ENCODE measurements around the gene CNTNAP2.
"Not testable (repeated sequence)": the region's sequence is repeated elsewhere in the genome, so short reads cannot be mapped to it uniquely, and the experiment has no call there.

Gene CNTNAP2

GRCh38 chr7:147678943-147679342 is 1562.3 kb downstream of the CNTNAP2 start:
- in situ Hi-C loops (cut with HindIII; ENCODE audit: low sequenced_read_pairs) = no loop called here

- in situ Hi-C loops (cut with HindIII; ENCODE audit: low sequenced_read_pairs) = no loop called here
Observed at GRCh38 chr7:147681530-147681929, 1564.9 kb downstream of the CNTNAP2 start.

DNA sequence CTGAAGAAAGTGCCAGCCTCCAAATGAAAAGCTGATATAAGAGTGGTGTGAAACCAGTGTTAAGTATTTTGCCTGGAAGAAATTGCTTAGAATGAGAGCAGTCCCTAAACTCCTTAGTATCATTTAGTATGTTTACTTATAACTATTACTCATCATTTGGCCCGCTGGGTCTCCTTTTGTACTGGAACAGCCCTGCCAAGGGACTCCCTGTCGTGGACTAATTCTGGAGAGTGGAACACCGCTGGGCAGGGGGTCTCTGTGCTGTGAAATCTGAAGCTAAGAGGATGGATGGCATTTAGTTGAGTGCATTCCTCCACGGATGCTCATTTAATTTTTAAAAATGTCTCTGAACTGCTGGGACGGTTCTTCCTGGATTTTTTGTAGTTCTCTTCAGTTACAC is 1584.1 kb downstream of the CNTNAP2 start:
- in situ Hi-C loops (cut with HindIII; ENCODE audit: low sequenced_read_pairs) = no loop called here

DNA sequence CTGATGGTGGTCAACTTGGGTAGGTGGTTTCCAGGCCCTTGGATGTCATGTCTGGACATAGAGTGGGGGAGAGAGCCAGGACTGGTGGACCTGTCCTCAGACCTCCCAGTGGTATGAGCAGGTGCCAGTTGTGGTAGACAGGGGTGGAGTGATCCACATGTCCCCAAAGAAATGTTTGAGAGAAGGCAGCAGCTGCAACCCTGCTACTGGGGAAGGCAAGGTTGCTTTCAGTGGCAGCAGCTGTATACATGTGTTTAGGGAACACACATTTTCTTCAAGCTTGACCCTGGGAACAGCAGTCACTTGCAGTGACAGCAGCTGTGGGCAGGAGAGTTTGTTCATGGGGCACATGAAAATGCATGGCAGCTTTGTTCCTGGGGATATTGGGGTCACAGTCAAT is 1591.3 kb downstream of the CNTNAP2 start:
- in situ Hi-C loops (cut with HindIII; ENCODE audit: low sequenced_read_pairs) = no loop called here

- in situ Hi-C loops (cut with HindIII; ENCODE audit: low sequenced_read_pairs) = no loop called here
Observed at GRCh38 chr7:147708871-147709270, 1592.3 kb downstream of the CNTNAP2 start.

DNA sequence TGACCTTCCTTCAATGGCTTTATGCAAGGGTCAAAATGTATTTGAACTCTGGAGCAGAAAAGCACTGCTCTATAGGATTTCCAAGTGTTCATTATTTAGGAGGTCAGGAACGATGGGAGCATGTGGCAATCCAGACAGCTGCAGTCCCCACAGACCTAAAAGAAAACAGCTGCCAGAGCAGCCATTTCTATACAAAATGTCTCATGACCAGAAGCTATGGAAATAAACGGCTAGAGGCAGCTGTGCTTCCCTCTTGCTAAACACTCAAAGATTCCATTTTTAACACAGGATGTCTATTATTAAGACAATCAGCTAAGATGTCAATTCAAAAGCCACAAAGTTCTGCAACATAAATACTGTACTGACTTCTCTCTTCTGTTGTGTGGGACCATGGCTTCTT is 1594.8 kb downstream of the CNTNAP2 start:
- in situ Hi-C loops (cut with HindIII; ENCODE audit: low sequenced_read_pairs) = no loop called here

GRCh38 chr7:147721962-147722830 is 1605.6 kb downstream of the CNTNAP2 start:
- in situ Hi-C loops (cut with HindIII; ENCODE audit: low sequenced_read_pairs) = no loop called here

DNA sequence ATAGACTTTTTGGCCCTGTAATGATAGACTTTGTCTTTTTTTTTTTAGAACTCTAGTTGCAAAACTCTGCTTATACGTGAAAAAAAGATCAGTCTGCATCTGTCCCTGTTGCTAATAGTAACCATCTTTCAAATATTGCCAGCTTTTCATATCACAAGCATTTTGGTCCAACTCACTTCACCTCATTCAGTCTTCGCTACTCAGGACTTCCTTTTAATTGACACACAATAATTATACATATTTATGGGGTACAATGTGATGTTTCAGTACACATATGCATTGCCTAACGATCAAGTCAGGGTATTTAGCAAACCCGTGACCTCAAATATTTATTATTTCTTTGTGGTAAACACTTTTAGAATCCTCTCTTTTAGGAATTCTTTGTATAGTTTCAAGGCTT is 1606.9 kb downstream of the CNTNAP2 start:
- in situ Hi-C loops (cut with HindIII; ENCODE audit: low sequenced_read_pairs) = no loop called here

DNA sequence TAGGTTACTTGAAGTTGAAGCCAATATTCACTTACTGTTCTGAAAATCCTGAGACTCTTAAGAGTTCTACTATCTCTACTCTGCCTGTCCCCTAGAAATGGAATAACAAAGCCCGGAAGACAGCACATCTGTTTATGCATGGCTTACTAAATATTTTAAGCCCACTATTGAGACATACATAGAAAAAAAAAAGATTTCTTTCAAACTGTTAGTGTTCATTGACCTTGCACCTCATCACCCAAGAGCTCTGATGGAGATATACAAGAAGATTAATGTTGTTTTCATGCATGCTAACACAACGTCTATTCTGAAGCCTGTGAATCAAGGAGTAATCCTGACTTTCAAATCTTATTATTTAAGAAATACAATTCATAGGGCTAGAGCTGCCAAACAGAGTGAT is 1614.7 kb downstream of the CNTNAP2 start:
- in situ Hi-C loops (cut with HindIII; ENCODE audit: low sequenced_read_pairs) = no loop called here

DNA sequence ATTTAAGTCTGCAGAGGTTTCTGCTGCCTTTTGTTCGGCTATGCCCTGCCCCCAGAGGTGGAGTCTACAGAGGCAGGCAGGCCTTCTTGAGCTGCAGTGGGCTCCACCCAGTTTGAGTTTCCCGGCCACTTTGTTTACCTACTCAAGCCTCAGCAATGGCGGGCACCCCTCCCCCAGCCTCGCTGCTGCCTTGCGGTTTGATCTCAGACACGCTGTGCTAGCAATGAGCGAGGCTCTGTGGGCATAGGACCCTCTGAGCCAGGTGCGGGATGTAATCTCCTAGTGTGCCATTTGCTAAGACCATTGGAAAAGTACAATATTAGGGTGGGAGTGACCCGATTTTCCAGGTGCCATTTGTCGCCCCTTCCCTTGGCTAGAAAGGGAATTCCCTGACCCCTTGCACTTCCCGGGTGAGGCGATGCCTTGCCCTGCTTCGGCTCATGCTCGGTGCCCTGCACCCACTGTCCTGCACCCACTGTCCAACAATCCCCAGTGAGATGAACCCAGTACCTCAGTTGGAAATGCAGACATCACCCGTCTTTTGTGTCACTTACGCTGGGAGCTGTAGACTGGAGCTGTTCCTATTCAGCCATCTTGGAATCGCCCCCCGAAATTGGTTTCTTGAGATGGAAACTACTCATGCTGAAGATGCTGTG is 1621.1 kb downstream of the CNTNAP2 start:
- in situ Hi-C loops (cut with HindIII; ENCODE audit: low sequenced_read_pairs) = not testable (repeated sequence)

DNA sequence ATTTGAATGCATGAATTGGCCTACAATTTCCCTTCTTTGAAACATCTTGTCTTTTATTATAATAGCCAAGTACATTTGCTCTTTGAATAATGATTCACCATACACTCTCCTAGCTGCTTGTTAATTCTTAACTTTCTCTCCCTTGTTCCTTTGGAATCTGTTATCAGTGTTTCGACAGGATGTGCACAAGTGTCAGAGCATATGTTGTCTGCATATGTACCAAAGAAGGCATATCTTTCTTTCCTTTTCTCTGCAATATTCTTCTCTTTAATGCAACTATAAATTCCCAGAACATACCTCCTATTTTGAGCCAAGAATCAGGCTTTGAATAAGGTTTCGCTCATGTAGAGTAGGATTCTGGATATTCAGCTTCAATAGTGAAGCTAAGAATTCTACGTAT is 1625.7 kb downstream of the CNTNAP2 start:
- in situ Hi-C loops (cut with HindIII; ENCODE audit: low sequenced_read_pairs) = no loop called here

GRCh38 chr7:147756300-147756699 is 1639.7 kb downstream of the CNTNAP2 start:
- in situ Hi-C loops (cut with HindIII; ENCODE audit: low sequenced_read_pairs) = no loop called here

DNA sequence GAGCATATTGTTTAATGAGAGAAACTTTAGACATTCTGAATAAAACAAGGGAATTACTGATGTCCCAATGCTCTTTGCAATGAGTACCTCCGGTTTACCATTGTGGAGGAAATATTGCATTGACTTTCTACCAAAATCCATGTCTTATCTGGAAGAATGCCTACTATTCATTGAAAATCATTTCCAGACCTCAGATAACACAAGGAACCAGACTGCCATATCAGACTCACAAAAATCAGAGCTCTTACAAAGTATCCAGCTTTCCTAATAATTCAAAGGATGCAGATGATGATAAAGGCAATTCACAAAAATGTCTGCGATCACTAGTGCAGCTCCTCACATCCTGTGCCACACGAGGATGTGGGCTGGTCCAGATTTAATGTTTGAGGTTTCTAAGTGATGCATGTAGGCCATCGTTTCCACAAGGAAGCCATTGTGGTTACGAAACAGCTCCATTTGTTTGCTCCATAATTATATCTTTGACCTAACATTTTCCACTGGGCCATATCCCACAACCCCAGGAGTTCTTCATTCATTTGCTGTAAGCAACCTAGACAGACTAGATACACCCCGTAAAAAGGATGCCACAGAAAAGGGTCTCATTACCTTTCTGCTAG is 1642.8 kb downstream of the CNTNAP2 start:
- in situ Hi-C loops (cut with HindIII; ENCODE audit: low sequenced_read_pairs) = no loop called here

DNA sequence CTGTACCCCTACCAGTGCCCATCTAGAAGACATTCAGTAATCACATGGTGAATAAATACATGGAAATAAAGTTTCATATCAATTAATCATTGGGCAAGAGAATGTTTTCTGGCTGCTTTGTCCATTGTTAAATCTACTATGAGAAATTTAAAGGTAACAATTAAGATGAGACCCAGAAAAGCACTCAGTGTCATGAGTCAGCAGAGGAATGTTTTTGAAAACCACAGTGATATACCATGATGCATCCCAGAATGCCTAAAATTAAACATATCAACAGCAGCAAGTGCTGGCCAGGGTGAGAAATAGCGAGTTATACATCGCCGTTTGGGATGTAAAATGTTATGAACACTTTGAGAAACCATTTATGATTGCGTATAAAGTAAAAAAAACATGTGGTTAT is 1648.7 kb downstream of the CNTNAP2 start:
- in situ Hi-C loops (cut with HindIII; ENCODE audit: low sequenced_read_pairs) = no loop called here

DNA sequence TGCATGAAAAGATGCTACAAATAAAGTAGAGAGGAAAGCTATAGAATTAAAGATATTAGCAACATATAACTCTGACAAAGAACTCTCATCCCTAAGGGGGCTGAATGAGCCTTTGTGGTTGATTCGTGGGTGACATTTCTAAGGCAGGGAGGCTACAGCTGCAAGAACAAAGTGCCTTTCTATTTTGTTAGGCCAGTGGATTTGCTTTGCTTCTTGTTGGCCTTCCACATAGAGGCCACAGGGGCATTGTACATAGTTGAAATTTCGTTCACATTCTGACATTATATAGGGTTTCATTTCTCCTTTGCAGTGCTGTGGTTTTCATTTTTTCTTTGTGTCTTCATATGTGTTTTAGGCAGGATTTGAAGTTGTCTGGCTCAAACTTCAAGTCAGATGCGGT is 1654.7 kb downstream of the CNTNAP2 start:
- in situ Hi-C loops (cut with HindIII; ENCODE audit: low sequenced_read_pairs) = no loop called here

DNA sequence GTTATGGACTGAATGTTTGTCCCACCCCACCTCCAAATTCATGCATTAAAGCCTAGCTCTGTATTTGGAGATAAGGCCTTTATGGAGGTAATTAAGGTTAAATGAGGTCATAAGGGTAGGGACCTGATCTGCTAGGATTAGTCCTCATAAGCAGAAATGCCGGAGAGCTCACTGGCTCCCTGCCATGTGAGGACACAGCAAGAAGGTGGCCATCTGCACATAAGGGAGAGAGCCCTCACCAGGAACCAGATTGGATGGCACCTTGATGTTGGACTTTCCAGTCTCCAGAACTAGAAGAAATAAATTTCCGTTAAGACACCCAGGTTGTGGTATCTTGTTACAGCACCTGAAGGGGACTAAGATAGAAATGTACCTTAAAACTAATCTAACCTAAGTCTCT is 1657.9 kb downstream of the CNTNAP2 start:
- in situ Hi-C loops (cut with HindIII; ENCODE audit: low sequenced_read_pairs) = no loop called here

- in situ Hi-C loops (cut with HindIII; ENCODE audit: low sequenced_read_pairs) = no loop called here
Observed at GRCh38 chr7:147775516-147776284, 1659.1 kb downstream of the CNTNAP2 start.

GRCh38 chr7:147777309-147777708 is 1660.7 kb downstream of the CNTNAP2 start:
- in situ Hi-C loops (cut with HindIII; ENCODE audit: low sequenced_read_pairs) = no loop called here

GRCh38 chr7:147779949-147780348 is 1663.3 kb downstream of the CNTNAP2 start:
- in situ Hi-C loops (cut with HindIII; ENCODE audit: low sequenced_read_pairs) = no loop called here

- in situ Hi-C loops (cut with HindIII; ENCODE audit: low sequenced_read_pairs) = no loop called here
Observed at GRCh38 chr7:147796581-147796980, 1680.0 kb downstream of the CNTNAP2 start.

GRCh38 chr7:147798001-147798400 is 1681.4 kb downstream of the CNTNAP2 start:
- in situ Hi-C loops (cut with HindIII; ENCODE audit: low sequenced_read_pairs) = no loop called here
